ENCODE results near the gene GOLT1B. TPM values are rescaled to one million over a fixed set of nuclear protein-coding genes. Genes with fewer than 3 reads are reported as not detected.

The GOLT1B gene
- total RNA-seq, 4 donors from 2014 or later, result 12.1 to 20.4 (median 17.1) TPM

DNA sequence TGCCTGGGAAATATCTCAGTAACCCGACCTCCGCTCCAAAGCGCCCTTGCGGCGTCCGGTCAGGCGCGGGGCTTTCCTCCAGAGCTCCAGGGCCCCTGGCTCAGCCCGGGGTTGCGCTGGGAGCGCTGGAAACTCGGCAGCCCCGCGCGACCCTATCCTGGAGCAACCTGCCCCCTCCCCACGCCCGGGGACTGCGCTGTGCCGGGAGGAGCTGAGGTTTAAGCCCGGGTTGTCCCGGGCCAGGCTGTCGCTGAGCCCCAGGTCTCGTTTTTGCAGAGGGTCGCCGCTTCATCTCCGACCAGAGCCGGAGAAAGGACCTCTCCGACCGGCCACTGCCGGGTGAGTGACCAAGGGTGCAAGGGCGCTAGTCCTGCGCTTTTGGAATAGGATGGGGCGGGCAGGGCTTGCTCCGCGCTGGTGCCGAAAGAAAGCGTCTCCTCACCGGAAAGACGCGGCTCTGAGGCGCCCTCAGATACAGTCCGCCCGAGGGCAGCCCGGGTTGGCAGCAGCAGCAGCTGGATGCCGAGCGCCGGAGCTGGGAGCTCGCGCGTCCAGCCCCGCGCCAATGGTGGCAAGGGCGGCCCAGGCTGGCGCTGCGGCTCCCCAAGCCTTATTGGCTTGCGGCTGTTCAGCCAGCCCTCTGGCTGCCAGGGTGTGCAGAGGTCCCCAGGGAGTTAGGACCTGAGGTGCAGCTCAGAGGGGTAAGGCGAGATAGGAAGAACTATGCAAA is 26.0 kb downstream of the GOLT1B start:
- Histone ChIP-seq H3K27me3 (peaks cover 0 to 42% (median 4%) of the 10 kb centered on the region in 4 donors), H3K4me3 (peak overlapping the region; percentile 35 to 69 (median 56)), H3K27ac (no peak overlapping the region), H3K9me3 (no peaks in the 10 kb centered on the region), H3K36me3 (no peaks in the 10 kb centered on the region), H3K4me1 (peaks cover 4 to 15% (median 9%) of the 10 kb centered on the region in 3 donors)
- intact Hi-C loops (cut with DNase I), result no loop called here
- TF ChIP-seq, protein P1, sequence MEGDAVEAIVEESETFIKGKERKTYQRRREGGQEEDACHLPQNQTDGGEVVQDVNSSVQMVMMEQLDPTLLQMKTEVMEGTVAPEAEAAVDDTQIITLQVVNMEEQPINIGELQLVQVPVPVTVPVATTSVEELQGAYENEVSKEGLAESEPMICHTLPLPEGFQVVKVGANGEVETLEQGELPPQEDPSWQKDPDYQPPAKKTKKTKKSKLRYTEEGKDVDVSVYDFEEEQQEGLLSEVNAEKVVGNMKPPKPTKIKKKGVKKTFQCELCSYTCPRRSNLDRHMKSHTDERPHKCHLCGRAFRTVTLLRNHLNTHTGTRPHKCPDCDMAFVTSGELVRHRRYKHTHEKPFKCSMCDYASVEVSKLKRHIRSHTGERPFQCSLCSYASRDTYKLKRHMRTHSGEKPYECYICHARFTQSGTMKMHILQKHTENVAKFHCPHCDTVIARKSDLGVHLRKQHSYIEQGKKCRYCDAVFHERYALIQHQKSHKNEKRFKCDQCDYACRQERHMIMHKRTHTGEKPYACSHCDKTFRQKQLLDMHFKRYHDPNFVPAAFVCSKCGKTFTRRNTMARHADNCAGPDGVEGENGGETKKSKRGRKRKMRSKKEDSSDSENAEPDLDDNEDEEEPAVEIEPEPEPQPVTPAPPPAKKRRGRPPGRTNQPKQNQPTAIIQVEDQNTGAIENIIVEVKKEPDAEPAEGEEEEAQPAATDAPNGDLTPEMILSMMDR (IDR thresholded peaks at IDR 0.05), result no peak
- no peak for TF ChIP-seq POLR2A (IDR thresholded peaks at IDR 0.05)
- WGBS, 2 donors, result 0 to 7% methylated on average over 1 to 17 of the region's 57 CpGs
- no peak for DNase-seq

DNA sequence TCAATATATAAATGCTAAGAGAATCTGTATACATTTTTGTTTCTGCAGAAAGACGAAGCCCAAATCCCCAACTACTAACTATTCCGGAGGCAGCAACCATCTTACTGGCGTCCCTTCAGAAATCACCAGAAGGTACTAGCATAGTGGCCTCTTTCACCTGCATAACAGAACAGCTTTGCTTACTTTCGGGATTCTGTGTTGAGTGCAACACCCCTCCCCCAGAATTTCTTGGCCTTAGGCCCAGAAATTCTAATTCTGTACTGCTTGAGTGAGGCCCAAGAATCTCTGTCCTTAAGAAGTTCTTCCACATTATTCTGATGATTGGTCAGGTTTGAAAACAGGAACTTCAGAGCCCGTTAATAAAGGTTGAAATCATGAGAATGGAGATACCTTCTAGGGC is 27.4 kb downstream of the GOLT1B start:
- TF ChIP-seq, protein P1 (IDR thresholded peaks at IDR 0.05), result no peak
- no peak for TF ChIP-seq POLR2A (IDR thresholded peaks at IDR 0.05)
- intact Hi-C loops (cut with DNase I), result no loop called here
- Histone ChIP-seq H3K9me3 (no peaks in the 10 kb centered on the region), H3K36me3 (no peaks in the 10 kb centered on the region), H3K27ac (no peak overlapping the region), H3K27me3 (peaks cover 0 to 42% (median 4%) of the 10 kb centered on the region in 4 donors), H3K4me3 (no peak overlapping the region), H3K4me1 (peaks cover 4 to 15% (median 9%) of the 10 kb centered on the region in 3 donors)
- no peak for DNase-seq
- WGBS, 2 donors, result 80 to 81% methylated on average over 5 of the region's 5 CpGs

DNA sequence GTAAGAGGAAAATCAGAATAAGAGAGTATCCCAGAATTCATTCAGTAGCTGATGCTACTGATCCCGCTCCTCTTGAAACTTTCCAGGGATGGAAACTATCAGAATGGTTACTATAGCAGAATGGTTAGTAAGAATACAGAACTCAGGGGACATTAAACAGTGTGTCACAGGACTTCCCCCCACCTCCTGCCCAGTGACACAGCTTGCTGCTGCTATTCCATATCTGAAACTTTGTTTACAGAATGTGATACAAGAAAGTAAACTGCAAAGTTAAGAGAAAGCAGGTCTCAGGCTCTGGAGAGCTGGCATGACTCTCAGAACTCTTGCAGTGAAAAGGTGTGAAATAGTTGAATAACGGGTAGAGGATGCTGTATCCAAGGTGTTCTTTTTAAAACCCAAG is 27.9 kb downstream of the GOLT1B start:
- TF ChIP-seq POLR2A (IDR thresholded peaks at IDR 0.05), result no peak
- TF ChIP-seq, protein P1 (IDR thresholded peaks at IDR 0.05), result no peak

DNA sequence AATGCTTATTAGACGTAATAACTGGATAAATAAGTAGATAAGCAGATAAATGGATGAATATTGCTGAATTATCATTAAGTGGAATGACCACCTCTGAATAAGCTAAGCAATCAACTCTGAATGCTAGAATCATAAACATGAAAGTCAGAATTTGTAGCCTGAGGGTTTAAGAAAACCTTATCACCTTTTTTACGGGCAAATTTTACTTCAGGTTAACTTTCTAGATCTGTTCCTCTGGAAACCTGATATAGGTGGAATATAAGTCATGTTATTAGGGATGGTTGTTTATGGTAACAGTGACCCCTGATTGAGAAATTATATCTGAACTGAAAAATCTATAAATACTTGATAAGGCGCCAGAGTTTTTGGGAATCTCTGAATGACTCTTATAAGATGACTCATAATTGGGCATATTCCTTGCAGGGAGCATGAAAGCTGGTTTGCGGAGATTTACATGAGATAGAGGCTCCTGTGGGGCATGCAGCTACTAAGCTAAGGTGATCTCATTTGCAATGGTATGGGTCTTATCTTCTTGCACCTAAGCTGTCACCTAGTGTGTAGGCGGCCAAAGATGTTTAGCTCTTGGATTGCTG is 36.6 kb downstream of the GOLT1B start:
- Histone ChIP-seq H3K27me3 (no peaks in the 10 kb centered on the region), H3K4me1 (no peaks in the 10 kb centered on the region), H3K36me3 (no peaks in the 10 kb centered on the region), H3K27ac (no peak overlapping the region), H3K9me3 (no peaks in the 10 kb centered on the region), H3K4me3 (no peak overlapping the region)
- intact Hi-C loops (cut with DNase I), result no loop called here
- DNase-seq, result no peak
- TF ChIP-seq, protein P1 (IDR thresholded peaks at IDR 0.05), result no peak
- no peak for TF ChIP-seq POLR2A (IDR thresholded peaks at IDR 0.05)
- WGBS, 2 donors, result 72 to 75% methylated on average over 5 of the region's 5 CpGs

More for the DNA sequence above, 27.9 kb downstream of the GOLT1B start:
- Histone ChIP-seq H3K36me3 (no peaks in the 10 kb centered on the region), H3K27ac (no peak overlapping the region), H3K27me3 (peaks cover 0 to 42% (median 4%) of the 10 kb centered on the region in 4 donors), H3K9me3 (no peaks in the 10 kb centered on the region), H3K4me3 (no peak overlapping the region), H3K4me1 (peaks cover 4 to 15% (median 9%) of the 10 kb centered on the region in 3 donors)
- WGBS, 2 donors, result 86 to 87% methylated on average over 2 of the region's 2 CpGs
- intact Hi-C loops (cut with DNase I), result no loop called here
- no peak for DNase-seq

DNA sequence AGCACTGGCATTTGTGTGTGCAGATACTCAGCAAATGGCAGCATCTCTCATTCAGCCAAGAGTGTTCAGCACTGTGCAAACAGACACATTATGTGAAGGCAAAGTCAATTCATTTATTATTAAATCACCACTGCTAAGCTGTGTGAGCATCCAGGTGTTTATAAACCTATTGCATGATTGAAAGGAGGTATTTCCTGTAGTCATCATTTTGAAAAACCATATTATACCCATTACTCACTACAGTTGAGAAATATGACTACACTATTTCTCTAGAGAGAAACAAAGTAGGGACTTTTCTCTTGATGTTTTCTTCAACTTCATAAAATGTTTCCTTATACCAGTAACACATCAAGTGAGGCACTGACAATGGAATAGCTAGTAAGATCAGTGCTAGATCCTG is 38.2 kb downstream of the GOLT1B start:
- no peaks in the 10 kb centered on the region for H3K4me1 ChIP-seq
- intact Hi-C loops (cut with DNase I), result no loop called here
- H3K27ac ChIP-seq, result no peak overlapping the region
- H3K9me3 ChIP-seq, result no peaks in the 10 kb centered on the region
- no peak overlapping the region for H3K4me3 ChIP-seq
- no peak for DNase-seq
- no peaks in the 10 kb centered on the region for H3K27me3 ChIP-seq
- H3K36me3 ChIP-seq, result no peaks in the 10 kb centered on the region
- TF ChIP-seq POLR2A (IDR thresholded peaks at IDR 0.05), result no peak
- TF ChIP-seq, protein P1 (IDR thresholded peaks at IDR 0.05), result no peak
